HG03095 (cell line): Measurements from ENCODE around the gene PRKCB.

Experiments
- ATAC-seq: cut with Tn5 transposase; IDR thresholded peaks from one replicate; pipeline ENCODE4 v1.9.1; 2021; ENCODE audit warnings: moderate library complexity; ENCODE audit not compliant: unreplicated experiment

The PRKCB gene

DNA sequence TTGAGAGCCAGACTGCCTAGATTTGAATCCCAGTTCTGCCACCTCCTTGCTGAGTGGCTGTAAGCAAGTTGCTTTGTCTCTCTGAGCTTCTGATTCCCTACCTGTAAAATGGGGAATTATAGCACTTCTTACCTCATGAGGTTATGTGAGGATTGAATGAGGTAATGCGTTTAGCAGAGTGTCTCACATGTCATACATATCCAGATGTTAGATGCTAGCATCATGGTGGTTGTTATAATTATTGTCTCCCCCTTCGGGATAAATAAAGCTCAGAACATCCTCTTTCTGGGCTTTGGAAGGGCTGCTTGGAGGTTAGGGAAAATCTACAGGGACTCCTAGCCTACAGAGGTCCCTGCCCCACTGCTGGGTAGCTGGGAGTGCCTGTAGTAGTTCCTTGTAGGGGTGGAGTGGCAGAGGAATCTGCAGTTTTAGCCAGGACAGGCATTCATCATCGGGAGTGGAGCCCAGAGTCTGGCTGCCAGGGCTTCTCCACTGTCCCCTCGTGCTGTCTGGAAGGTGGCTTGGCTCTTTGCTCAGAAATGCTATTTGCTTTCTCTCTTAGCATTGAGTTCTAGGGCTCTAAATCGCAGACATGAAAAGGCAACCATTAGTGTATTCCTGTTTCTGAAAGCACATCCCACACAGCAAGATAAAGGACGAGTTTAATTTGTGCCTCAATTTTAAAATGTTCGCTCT is 282.5 kb downstream of the PRKCB start:
- no peak for ATAC-seq

DNA sequence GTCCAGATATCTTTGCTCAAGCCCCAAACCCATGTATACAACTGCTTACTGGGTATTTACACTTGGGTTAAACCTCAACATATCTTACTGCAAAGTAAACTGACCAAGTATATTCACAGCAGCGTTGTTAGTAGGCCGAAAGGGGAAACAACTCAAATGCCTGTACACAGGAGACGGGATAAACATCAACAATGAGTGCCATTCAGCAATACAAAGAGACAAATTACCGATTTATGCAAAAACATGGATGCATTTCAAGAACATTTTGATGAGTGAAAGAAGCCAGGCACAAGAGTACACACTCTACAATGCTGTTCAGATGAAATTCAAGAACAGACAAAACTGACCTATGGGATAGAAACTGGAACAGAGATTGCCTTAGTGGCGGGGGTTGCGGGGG is 284.0 kb downstream of the PRKCB start:
- ATAC-seq, result no peak

GRCh38 chr16:24123275-24123674 is 287.5 kb downstream of the PRKCB start:
- no peak for ATAC-seq

GRCh38 chr16:24124291-24124690 is 288.5 kb downstream of the PRKCB start:
- no peak for ATAC-seq

DNA sequence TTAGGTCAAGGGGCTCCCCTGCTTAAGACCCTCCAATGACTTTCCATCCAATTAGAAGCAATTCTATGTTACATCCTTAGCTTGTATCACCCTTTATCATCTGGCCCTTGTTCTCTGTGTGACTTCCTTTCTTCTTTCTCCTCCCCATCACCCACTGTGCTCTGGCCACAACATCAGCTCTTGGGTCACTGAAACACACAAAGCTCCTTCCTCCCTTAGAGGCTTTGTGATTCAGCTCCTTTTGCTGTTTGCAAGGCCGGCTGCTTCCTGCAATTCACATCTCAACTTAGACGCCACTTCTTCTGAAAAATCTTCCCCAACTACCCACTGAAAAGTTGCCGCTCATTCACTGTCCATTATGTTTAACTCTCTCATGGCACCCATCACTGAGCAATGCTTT is 289.4 kb downstream of the PRKCB start:
- ATAC-seq, result no peak

- ATAC-seq, result no peak
These were observed 293.7 kb downstream of the PRKCB start for GRCh38 chr16:24129412-24129918.

GRCh38 chr16:24130494-24131085 is 294.8 kb downstream of the PRKCB start:
- ATAC-seq, result no peak

DNA sequence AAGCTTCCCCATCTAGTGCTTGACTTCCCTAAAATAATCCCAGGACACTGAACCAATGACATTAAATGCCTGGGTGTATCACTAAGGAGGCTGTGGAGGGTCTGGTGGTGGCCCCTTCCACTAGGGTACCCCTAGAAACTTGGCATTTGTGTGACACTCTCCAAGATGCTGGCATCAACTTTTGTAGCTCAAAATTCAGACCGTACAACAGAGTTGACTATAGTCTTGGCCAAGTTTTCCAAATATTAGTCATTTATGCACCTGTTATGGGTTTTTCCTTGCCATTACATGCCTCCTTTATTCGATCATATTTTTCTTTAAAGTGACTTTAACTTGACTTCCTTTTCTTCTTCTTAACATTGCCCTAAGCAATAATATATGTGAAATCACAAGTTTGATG is 295.5 kb downstream of the PRKCB start:
- ATAC-seq, result no peak

- ATAC-seq, result no peak
These were observed 296.4 kb downstream of the PRKCB start for GRCh38 chr16:24132048-24132796.

- no peak for ATAC-seq
These were observed 297.0 kb downstream of the PRKCB start for GRCh38 chr16:24132797-24133155.

GRCh38 chr16:24135624-24136565 is 300.1 kb downstream of the PRKCB start:
- ATAC-seq, result no peak

GRCh38 chr16:24138024-24138423 is 302.2 kb downstream of the PRKCB start:
- ATAC-seq, result no peak

DNA sequence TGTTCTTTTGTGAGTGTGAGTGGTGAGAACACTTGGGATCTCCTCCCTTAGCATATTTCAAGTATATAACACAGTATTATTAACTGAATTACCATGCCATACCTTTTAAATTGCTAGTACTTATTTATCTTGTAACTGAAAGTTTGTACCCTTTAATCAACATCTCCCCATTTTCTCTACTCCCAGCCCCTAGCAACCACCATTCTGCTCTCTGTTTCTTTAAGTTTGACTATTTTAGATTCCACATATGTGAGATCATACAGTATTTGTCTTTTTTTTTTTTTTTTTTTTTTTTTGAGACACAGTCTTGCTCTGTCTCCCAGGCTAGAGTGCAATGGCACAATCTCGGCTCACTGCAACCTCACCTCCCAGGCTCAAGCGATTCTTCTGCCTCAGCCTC is 302.8 kb downstream of the PRKCB start:
- ATAC-seq, result no peak

GRCh38 chr16:24139282-24139681 is 303.5 kb downstream of the PRKCB start:
- no peak for ATAC-seq

GRCh38 chr16:24140730-24141129 is 304.9 kb downstream of the PRKCB start:
- ATAC-seq, result no peak

- ATAC-seq, result no peak
These were observed 305.7 kb downstream of the PRKCB start for GRCh38 chr16:24141466-24141865.

DNA sequence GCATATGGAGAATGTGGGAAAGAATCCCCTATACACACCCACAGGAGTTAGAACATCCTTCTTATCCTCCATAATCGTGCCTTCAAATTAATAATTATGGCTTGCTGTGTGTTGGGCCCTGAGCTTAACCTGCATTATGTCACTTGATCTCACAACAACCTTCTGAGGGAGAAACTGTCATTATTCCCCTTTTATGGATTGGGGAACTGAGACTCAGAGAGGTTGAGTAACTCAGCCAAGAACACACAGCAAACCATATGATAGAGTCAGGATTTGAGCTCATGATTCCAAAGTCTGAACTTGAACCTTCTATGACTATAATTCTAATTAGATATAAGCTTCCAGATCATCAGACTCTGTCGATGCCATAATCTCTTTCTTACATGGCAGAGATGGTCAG is 306.1 kb downstream of the PRKCB start:
- no peak for ATAC-seq

DNA sequence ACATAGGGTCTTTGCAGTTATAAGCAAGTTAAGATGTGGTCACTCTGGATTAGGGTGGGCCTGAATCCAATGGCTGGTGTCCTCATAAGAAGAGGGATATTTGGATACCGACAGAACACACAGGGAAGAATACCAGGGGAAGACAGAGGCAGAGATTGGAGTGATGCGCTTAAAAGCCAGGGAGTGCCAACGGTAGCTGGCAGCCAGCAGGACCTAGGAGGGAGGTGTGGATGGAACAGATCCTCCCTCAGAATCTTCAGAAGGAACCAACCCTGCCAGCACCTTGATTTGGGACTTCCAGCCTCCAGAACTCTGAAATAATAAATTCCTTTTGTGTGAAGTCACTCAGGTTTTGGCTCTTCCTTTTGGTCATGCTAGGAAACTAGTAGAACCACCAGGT is 310.1 kb downstream of the PRKCB start:
- no peak for ATAC-seq

GRCh38 chr16:24146518-24146917 is 310.7 kb downstream of the PRKCB start:
- no peak for ATAC-seq

GRCh38 chr16:24149102-24149501 is 313.3 kb downstream of the PRKCB start:
- no peak for ATAC-seq

DNA sequence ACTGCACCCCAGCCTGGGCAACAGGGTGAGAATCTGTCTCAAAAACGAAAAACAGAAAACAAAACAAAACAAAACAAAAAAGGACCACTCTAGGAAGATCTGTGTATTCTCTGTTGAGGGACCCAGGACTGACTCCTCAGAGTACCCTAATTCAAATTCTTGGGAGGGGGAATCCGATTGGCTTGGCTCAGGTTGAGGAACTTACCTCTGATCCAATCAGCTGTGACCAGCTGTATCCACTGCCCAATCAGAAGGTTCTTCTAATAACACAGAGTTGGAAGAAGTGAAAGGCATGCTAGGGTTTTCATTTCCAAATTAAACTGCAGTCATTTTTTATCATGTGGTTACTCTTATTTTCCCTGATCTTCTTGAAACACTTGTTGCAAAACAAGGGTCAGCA is 314.5 kb downstream of the PRKCB start:
- ATAC-seq, result no peak
